IPS-15b (cell line): ENCODE measurements around the gene TERT.
"Not testable (repeated sequence)": the region's sequence is repeated elsewhere in the genome, so short reads cannot be mapped to it uniquely, and the experiment has no call there.

Source experiments
- H3K27me3 ChIP-seq: one replicate; pipeline ENCODE4 v1.6.1; 2013; ENCODE audit warnings: low read length; ENCODE audit not compliant: control insufficient read depth, insufficient read depth
- H3K36me3 ChIP-seq: one replicate; pipeline ENCODE4 v1.6.1; 2013; ENCODE audit warnings: low read length; ENCODE audit not compliant: control insufficient read depth, insufficient read depth
- H3K4me1 ChIP-seq: one replicate; pipeline ENCODE4 v1.6.1; 2013; ENCODE audit warnings: mild to moderate bottlenecking, low read length; ENCODE audit not compliant: control insufficient read depth, insufficient read depth
- H3K4me3 ChIP-seq: one replicate; pipeline ENCODE4 v1.5.1; 2013; ENCODE audit warnings: low read depth, low read length
- H3K9ac ChIP-seq: one replicate; pipeline ENCODE4 v1.6.1; 2013; ENCODE audit warnings: low read depth, mild to moderate bottlenecking, low read length
- H3K9me3 ChIP-seq: one replicate; pipeline ENCODE4 v1.6.1; 2013; ENCODE audit warnings: mild to moderate bottlenecking, low read length; ENCODE audit not compliant: control insufficient read depth, insufficient read depth

TERT gene

DNA sequence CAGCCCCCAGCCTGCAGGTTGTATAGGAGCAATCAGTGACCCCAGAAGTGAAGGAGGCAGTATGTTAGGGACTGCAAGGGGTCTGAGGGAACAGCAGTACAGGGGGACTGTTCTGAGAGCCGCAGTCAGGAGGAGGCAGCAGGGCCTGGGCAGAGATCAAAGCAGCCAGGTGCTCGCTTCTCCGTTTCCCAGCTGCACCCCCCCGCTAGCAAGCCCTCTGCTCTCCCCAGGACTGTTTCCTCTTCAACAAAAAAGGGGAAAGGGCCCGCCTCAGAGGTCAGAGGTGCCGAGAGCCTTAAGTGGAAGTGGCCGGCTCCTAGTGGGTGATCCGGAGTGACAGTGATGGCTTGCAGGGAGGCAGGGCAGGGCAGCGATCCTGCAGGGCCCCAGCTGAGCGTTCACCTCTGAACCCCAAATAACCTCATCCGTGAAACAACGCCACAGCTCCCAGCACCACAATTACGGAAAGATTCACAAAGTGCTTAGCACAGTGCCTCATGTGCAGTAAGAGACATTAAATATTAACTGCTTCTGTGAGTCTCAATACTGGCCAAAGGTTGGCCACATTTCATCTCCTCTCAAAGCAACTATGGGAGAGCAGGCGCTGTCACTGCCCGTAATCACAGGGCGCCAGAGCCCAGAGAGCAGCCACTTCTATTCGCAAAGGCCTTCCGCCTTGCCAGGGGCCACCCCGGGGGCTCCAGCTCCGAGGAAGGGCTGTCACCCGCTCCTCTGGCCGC lies 42.1 kb upstream of the TERT start:
- no peaks in the 10 kb centered on the region for H3K9me3 ChIP-seq
- no peaks in the 10 kb centered on the region for H3K4me1 ChIP-seq
- H3K36me3 ChIP-seq = peaks cover 73% of the 10 kb centered on the region
- H3K27me3 ChIP-seq = no peaks in the 10 kb centered on the region
- no peak overlapping the region for H3K4me3 ChIP-seq
- H3K9ac ChIP-seq = no peak overlapping the region

GRCh38 chr5:1336106-1336561 lies 41.3 kb upstream of the TERT start:
- Histone ChIP-seq H3K4me1 (no peaks in the 10 kb centered on the region), H3K36me3 (peaks cover 75% of the 10 kb centered on the region), H3K27me3 (no peaks in the 10 kb centered on the region), H3K4me3 (no peak overlapping the region), H3K9ac (no peak overlapping the region), H3K9me3 (no peaks in the 10 kb centered on the region)

DNA sequence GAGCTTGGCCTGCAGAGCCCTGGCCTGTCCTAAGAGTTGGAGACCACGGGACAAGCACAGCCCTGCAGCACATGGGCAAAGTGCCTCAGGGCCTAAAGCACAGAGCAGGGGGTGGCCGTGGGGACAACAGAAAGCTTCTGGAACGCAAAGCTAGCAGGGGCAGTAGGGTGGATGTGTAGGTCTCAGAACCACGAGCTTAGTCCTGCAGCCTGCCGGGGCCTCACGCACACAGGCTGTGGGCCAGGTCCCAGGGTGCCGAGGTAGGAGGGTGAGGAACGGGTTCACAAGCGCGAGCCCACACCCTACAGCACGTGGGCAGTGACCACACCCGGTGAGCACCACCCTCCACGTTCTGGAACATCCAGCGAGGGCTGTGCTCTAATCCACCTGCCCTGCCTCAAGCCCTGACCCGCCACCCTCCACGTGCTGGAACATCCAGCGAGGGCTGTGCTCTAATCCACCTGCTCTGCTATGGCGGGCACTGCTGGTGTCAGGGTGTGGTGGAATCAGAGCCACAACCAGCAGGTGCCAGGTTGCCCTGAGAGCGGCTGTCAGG lies 40.8 kb upstream of the TERT start:
- Histone ChIP-seq H3K9ac (no peak overlapping the region), H3K4me3 (no peak overlapping the region), H3K4me1 (no peaks in the 10 kb centered on the region), H3K27me3 (no peaks in the 10 kb centered on the region), H3K36me3 (peaks cover 77% of the 10 kb centered on the region), H3K9me3 (no peaks in the 10 kb centered on the region)

DNA sequence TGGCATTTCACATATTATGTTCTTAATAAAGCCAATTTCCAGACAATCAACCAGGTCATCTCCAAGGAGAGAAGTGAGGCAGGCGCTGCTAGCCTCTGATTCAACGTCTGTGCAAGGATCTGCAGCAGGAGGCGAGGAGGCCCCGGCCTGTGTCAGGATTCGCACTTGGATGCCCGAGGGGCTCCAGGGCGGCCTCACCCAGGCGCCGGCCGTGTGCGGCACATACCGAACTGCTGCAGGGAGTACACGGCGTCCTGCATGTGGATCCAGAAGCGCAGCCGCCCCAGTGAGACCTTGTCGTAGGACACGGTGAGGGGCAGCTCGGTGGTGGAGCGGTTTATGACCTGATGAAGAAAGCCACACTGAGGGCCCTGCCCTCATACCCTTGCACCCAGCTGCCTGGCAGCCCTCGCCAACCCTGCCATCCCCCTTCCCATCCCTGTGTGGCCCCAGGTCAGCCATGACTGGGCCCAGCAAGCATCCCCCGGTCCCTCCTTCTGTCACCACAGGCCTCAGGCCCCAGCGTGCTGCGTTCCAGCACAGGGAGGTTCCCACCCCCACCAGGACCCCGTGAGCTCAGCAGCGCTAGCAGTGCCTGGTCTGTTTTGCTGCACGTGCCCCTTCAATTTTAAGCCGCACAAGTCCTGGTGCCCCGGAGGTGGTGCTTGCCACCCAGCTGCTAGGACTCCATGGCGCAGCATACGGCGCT lies 40.1 kb upstream of the TERT start:
- Histone ChIP-seq H3K36me3 (peaks cover 79% of the 10 kb centered on the region), H3K9ac (no peak overlapping the region), H3K4me3 (no peak overlapping the region), H3K9me3 (no peaks in the 10 kb centered on the region), H3K4me1 (no peaks in the 10 kb centered on the region), H3K27me3 (no peaks in the 10 kb centered on the region)

DNA sequence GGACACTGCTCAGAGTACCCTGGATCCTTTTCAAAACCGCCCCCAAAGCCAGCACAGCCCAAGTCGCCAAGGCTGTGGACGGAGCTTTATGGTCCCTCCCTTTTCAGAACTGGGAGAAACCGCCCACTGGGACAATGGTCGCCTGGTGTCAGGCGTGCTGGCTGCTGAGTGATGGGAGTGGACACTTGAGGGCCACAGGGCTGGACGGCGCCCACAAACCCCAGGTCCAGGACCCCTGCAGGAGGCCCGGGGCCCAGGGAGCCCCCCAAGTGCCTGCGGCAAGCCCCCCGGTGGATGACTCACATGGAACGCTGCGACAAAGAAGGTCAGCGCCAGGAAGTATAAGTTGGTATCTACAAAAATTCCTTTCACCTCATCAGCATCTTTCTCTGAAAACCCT lies 39.1 kb upstream of the TERT start:
- H3K4me3 ChIP-seq = no peak overlapping the region
- no peaks in the 10 kb centered on the region for H3K27me3 ChIP-seq
- H3K4me1 ChIP-seq = no peaks in the 10 kb centered on the region
- no peaks in the 10 kb centered on the region for H3K9me3 ChIP-seq
- H3K36me3 ChIP-seq = peaks cover 80% of the 10 kb centered on the region
- no peak overlapping the region for H3K9ac ChIP-seq

DNA sequence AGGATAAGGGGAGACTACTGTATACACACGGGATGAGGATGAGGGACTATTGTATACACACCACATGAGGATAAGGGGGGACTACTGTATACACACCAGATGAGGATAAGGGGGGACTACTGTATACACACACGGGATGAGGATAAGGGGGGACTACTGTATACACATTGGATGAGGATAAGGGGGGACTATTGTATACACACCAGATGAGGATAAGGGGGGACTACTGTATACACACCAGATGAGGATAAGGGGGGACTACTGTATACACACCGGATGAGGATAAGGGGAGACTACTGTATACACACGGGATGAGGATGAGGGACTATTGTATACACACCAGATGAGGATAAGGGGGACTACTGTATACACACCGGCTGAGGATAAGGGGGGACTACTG lies 38.4 kb upstream of the TERT start:
- H3K36me3 ChIP-seq = peaks cover 74% of the 10 kb centered on the region
- H3K4me1 ChIP-seq, H3K9ac ChIP-seq, H3K9me3 ChIP-seq, H3K27me3 ChIP-seq, H3K4me3 ChIP-seq: not testable (repeated sequence)

DNA sequence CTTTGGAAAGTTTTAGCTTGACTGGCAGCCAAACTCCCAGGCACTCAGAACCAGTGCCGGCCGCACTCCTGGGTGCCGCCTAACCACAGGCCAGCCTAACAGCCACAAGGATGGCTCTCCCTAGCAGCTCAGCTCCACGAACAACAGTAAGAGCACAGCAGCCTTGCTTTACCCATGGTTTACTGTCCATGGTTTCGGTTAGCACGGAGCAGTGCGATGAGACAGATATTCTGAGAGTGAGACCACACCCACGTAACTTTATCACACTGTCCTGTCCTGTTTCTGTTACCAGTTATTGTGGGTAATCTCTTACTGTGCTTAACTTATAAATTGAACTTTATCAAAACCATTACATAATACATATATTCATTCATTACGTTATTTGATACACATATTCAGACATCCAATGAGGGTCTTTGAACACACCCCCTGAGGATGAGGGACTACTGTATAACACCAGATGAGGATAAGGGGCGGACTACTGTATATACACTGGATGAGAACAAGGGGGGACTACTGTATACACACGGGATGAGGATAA lies 37.7 kb upstream of the TERT start:
- Histone ChIP-seq H3K9ac (no peak overlapping the region), H3K4me3 (no peak overlapping the region), H3K27me3 (no peaks in the 10 kb centered on the region), H3K36me3 (peaks cover 67% of the 10 kb centered on the region), H3K9me3 (no peaks in the 10 kb centered on the region), H3K4me1 (no peaks in the 10 kb centered on the region)

- H3K36me3 ChIP-seq = peaks cover 61% of the 10 kb centered on the region
- H3K27me3 ChIP-seq = no peaks in the 10 kb centered on the region
- no peaks in the 10 kb centered on the region for H3K9me3 ChIP-seq
- H3K4me1 ChIP-seq = no peaks in the 10 kb centered on the region
- no peak overlapping the region for H3K9ac ChIP-seq
- H3K4me3 ChIP-seq = no peak overlapping the region
These were observed 37.1 kb upstream of the TERT start for GRCh38 chr5:1331861-1332405.

DNA sequence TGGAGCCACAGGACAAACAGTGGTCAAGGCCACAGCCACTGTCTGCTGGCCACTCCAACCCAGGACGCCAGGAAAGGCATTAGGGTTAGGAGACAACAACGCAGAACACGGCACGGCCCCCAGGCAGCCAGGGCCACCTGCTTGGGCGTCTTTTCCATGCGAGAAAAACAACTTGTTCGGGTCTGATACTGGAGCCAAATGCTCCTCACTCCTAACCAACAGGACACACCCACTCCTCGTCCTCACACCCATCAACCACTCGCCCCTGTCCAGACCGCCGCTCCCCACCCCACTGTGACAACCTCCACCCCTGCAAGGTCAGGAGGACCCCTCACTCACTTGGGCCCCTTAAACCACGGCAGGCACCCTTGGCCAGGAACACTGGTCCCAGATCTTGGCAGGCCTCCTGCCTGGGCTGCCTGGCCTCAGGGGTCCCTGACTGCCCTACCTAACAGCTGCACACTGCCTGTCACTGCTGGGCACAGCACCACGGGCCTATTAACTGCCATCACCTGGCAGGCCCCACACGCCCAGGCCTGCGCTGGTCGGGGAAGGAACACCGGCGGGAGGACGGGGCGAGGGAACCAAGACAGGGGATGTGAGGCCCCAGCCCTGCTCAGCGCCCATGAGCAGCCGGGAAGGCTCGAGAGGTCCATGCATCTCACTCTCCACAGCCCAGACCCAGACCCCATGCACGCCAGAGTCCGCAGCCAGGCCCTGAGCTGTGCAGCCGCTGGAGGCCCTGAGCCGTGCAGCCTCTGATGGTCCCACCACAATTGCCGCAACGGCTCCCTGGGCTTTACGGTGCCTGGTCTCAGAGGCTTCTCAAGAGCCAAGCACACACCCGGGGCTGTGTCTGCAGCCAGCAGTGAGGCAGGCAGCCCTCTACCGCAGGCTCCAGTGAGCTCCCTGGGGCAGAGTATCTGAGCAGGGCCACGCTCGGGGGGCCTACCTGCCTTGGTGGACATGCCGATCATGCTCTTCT lies 36.3 kb upstream of the TERT start:
- Histone ChIP-seq H3K9ac (no peak overlapping the region), H3K9me3 (no peaks in the 10 kb centered on the region), H3K27me3 (no peaks in the 10 kb centered on the region), H3K4me3 (no peak overlapping the region), H3K4me1 (no peaks in the 10 kb centered on the region), H3K36me3 (peaks cover 53% of the 10 kb centered on the region)

- Histone ChIP-seq H3K36me3 (peaks cover 50% of the 10 kb centered on the region), H3K9me3 (no peaks in the 10 kb centered on the region), H3K4me3 (no peak overlapping the region), H3K9ac (no peak overlapping the region), H3K27me3 (no peaks in the 10 kb centered on the region), H3K4me1 (no peaks in the 10 kb centered on the region)
These were observed 35.4 kb upstream of the TERT start for GRCh38 chr5:1330146-1330846.
